PC-3 (cell line): Measurements from ENCODE around the gene UBA3.

Source experiments
- CTCF ChIP-seq: fragments of 300-600 bp; sonication (generic); conservative IDR thresholded peaks from 2 replicates; pipeline ENCODE4 v1.5.1; 2017; ENCODE audit warnings: antibody characterized with exemption, low read depth, mild to moderate bottlenecking, low read length
- EZH2 ChIP-seq: fragments of 300-600 bp; sonication (generic); IDR thresholded peaks from one replicate; pipeline ENCODE4 v1.6.1; 2017; ENCODE audit warnings: antibody characterized with exemption, mild to moderate bottlenecking, low read length; ENCODE audit not compliant: unreplicated experiment

GRCh38 chr3:69116162-69116561 is 36.0 kb upstream of the UBA3 start:
- TF ChIP-seq CTCF (no peak), EZH2 (no peak)
